H9 (cell line): ENCODE measurements around the gene STMN1. TPM values are rescaled to one million over a fixed set of nuclear protein-coding genes. Genes with fewer than 3 reads are reported as not detected.

Experiments
- DNase-seq: peaks from one replicate; pipeline ENCODE4 v3.0.0-alpha.2; 2017
- H2AFZ ChIP-seq: one replicate; pipeline ENCODE4 v1.6.1; 2013; ENCODE audit warnings: mild to moderate bottlenecking, low read length, control low read depth, moderate library complexity
- H2AK5ac ChIP-seq: 2 replicates; pipeline ENCODE4 v1.6.1; 2013; ENCODE audit warnings: low read length, control low read depth, mixed read lengths; ENCODE audit not compliant: insufficient read length
- H2BK120ac ChIP-seq: one replicate; pipeline ENCODE4 v1.6.1; 2013; ENCODE audit warnings: low read depth, mild to moderate bottlenecking, low read length, control low read depth, inconsistent platforms; ENCODE audit not compliant: poor library complexity, severe bottlenecking
- H2BK12ac ChIP-seq: 2 replicates; pipeline ENCODE4 v1.6.1; 2013; ENCODE audit warnings: low read length, control low read depth, mixed read lengths, low read depth; ENCODE audit not compliant: insufficient read length
- H2BK15ac ChIP-seq: 2 replicates; pipeline ENCODE4 v1.6.1; 2013; ENCODE audit warnings: low read depth, low read length, control low read depth
- H2BK20ac ChIP-seq: one replicate; pipeline ENCODE4 v1.6.1; 2013; ENCODE audit warnings: low read depth, mild to moderate bottlenecking, low read length, control low read depth, inconsistent platforms; ENCODE audit not compliant: poor library complexity, severe bottlenecking
- H2BK5ac ChIP-seq: 2 replicates; pipeline ENCODE4 v1.6.1; 2013; ENCODE audit warnings: low read length, control low read depth, mixed read lengths; ENCODE audit not compliant: insufficient read length
- H3K14ac ChIP-seq: 2 replicates; pipeline ENCODE4 v1.6.1; 2013; ENCODE audit warnings: low read length, control low read depth; ENCODE audit not compliant: insufficient read depth
- H3K18ac ChIP-seq: 2 replicates; pipeline ENCODE4 v1.6.1; 2013; ENCODE audit warnings: low read depth, mild to moderate bottlenecking, mixed read lengths, low read length, control low read depth; ENCODE audit not compliant: insufficient read length
- H3K23ac ChIP-seq: 2 replicates; pipeline ENCODE4 v1.6.1; 2013; ENCODE audit warnings: low read length, control low read depth, mixed read lengths, low read depth; ENCODE audit not compliant: insufficient read length
- H3K23me2 ChIP-seq: 2 replicates; pipeline ENCODE4 v1.6.1; 2013; ENCODE audit warnings: low read depth, mild to moderate bottlenecking, mixed read lengths, low read length, control low read depth; ENCODE audit not compliant: insufficient read length, poor library complexity, severe bottlenecking
- H3K27ac ChIP-seq: 2 replicates; pipeline ENCODE4 v1.5.1; 2013; ENCODE audit warnings: low read length, control low read depth, mixed read lengths, low read depth; ENCODE audit not compliant: insufficient read length
- H3K27me3 ChIP-seq: 2 replicates; pipeline ENCODE4 v1.6.1; 2013; ENCODE audit warnings: low read length, control low read depth, inconsistent platforms; ENCODE audit not compliant: insufficient read depth
- H3K4ac ChIP-seq: 2 replicates; pipeline ENCODE4 v1.6.1; 2013; ENCODE audit warnings: low read depth, mild to moderate bottlenecking, control low read depth, inconsistent platforms, low read length, moderate library complexity
- H3K4me1 ChIP-seq: 2 replicates; pipeline ENCODE4 v1.6.1; 2013; ENCODE audit warnings: low read length, control low read depth, inconsistent platforms; ENCODE audit not compliant: insufficient read depth
- H3K4me2 ChIP-seq: 2 replicates; pipeline ENCODE4 v1.6.1; 2013; ENCODE audit warnings: low read length, control low read depth, mixed read lengths; ENCODE audit not compliant: insufficient read length, insufficient read depth
- H3K56ac ChIP-seq: 2 replicates; pipeline ENCODE4 v1.6.1; 2013; ENCODE audit warnings: low read depth, mild to moderate bottlenecking, mixed read lengths, low read length, control low read depth; ENCODE audit not compliant: insufficient read length
- H3K79me1 ChIP-seq: 2 replicates; pipeline ENCODE4 v1.6.1; 2013; ENCODE audit warnings: low read depth, mild to moderate bottlenecking, moderate library complexity, low read length, control low read depth, inconsistent platforms; ENCODE audit not compliant: insufficient read depth, poor library complexity, severe bottlenecking
- H3K79me2 ChIP-seq: 2 replicates; pipeline ENCODE4 v1.6.1; 2013; ENCODE audit warnings: low read length, control low read depth, inconsistent platforms; ENCODE audit not compliant: insufficient read depth
- H3K9ac ChIP-seq: 2 replicates; pipeline ENCODE4 v1.6.1; 2013; ENCODE audit warnings: low read length, control low read depth, mixed read lengths; ENCODE audit not compliant: insufficient read length; ENCODE audit errors: extremely low read depth
- H3K9me3 ChIP-seq: one replicate; pipeline ENCODE4 v1.6.1; 2013; ENCODE audit warnings: low read depth, low read length, inconsistent platforms; ENCODE audit not compliant: control insufficient read depth
- H3T11ph ChIP-seq: one replicate; pipeline ENCODE4 v1.6.1; 2013; ENCODE audit warnings: mild to moderate bottlenecking, low read length, control low read depth, inconsistent platforms
- H4K20me1 ChIP-seq: one replicate; pipeline ENCODE4 v1.6.1; 2013; ENCODE audit not compliant: control insufficient read depth, insufficient read length, insufficient read depth
- H4K5ac ChIP-seq: 2 replicates; pipeline ENCODE4 v1.6.1; 2013; ENCODE audit warnings: low read depth, mild to moderate bottlenecking, mixed read lengths, low read length, control low read depth; ENCODE audit not compliant: insufficient read length
- H4K8ac ChIP-seq: replicated peaks from 2 replicates; pipeline ENCODE4 v1.6.1; 2013; ENCODE audit warnings: low read length, control low read depth, mixed read lengths, low read depth; ENCODE audit not compliant: insufficient read length
- H4K91ac ChIP-seq: 2 replicates; pipeline ENCODE4 v1.6.1; 2013; ENCODE audit warnings: low read depth, mild to moderate bottlenecking, moderate library complexity, mixed read lengths, low read length, control low read depth; ENCODE audit not compliant: insufficient read length
- H3K27ac Mint-ChIP-seq, 3 experiments: 2 replicates in 2 of 3; 3 replicates in 1 of 3; pipeline ENCODE4 v1.8.0; 2020 to 2021; ENCODE audit warnings: mixed read lengths in 3 of 3, mild to moderate bottlenecking in 1 of 3, moderate library complexity in 1 of 3
- H3K27me3 Mint-ChIP-seq: 2 replicates; pipeline ENCODE4 v1.8.0; 2021; ENCODE audit warnings: low read depth, mild to moderate bottlenecking, moderate library complexity, mixed read lengths
- H3K36me3 Mint-ChIP-seq, 3 experiments: 2 replicates in 2 of 3; 3 replicates in 1 of 3; pipeline ENCODE4 v1.8.0; 2020 to 2021; ENCODE audit warnings: low read depth in 3 of 3, mixed read lengths in 3 of 3; ENCODE audit not compliant: insufficient read depth in 1 of 3
- H3K4me1 Mint-ChIP-seq, 2 experiments: 2 replicates each; pipeline ENCODE4 v1.8.0; 2020; ENCODE audit warnings: mixed read lengths in 2 of 2
- H3K4me3 Mint-ChIP-seq, 2 experiments: 2 replicates in 1 of 2; 3 replicates in 1 of 2; pipeline ENCODE4 v1.8.0; 2020 to 2021; ENCODE audit warnings: mild to moderate bottlenecking in 2 of 2, mixed read lengths in 2 of 2, moderate library complexity in 1 of 2
- H3K9me3 Mint-ChIP-seq, 2 experiments: 2 replicates in 1 of 2; 3 replicates in 1 of 2; pipeline ENCODE4 v1.8.0; 2020; ENCODE audit warnings: mild to moderate bottlenecking in 2 of 2, mixed read lengths in 2 of 2, moderate library complexity in 1 of 2
- WGBS: extraction: QIAGEN DNeasy Blood & Tissue Kit; methylation state at CpG from one replicate; pipeline ENCODE4 v1.1.7; 2013; ENCODE audit warnings: missing lambda C conversion rate, low lambda C conversion rate, mixed read lengths; ENCODE audit not compliant: insufficient read length; ENCODE audit errors: extremely low coverage; 5-methylcytosine and 5-hydroxymethylcytosine counted together
- total RNA-seq: library from RNA; stranded (reverse); gene quantifications from 2 replicates; pipeline ENCODE4 v1.2.1, GENCODE V29; 2021
- TF ChIP-seq, protein P1 (sequence below): fragments of 200-600 bp; sonication (generic); conservative IDR thresholded peaks from 3 replicates; pipeline ENCODE4 v1.8.0; 2021; ENCODE audit warnings: antibody characterized with exemption, mild to moderate bottlenecking

STMN1 gene
- total RNA-seq, 1 experiment from 2014 or later: 500 TPM

DNA sequence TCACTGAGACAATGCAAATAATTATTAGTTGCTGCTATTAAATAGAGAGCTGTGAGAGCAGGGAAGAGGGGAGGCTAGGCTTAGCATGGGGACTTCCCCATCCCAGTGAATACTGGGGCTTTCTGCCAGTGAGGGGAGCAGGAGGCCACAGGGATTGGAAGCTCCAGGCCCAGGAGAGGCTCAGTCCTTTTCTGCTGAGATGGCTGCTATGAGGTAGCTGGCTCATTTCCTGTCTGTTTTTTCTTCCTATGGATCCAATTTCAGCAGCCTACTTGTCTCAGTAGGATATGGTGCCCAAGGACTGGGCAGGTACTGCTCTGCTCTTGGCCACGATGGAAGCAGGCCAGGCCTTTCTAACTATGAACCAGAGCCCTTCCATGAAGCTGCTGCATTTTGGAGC, 10.0 kb downstream of the STMN1 start:
- Histone ChIP-seq H4K91ac (no peak overlapping the region), H3K79me2 (no peaks in the 10 kb centered on the region), H2BK5ac (no peak overlapping the region), H3K18ac (no peak overlapping the region), H2BK20ac (no peak overlapping the region), H2BK120ac (no peak overlapping the region), H3K23ac (no peak overlapping the region), H4K5ac (no peak overlapping the region), H3K9me3 (no peaks in the 10 kb centered on the region), H3K14ac (no peak overlapping the region), H3K4me2 (no peak overlapping the region), H2AFZ (no peak overlapping the region), H2AK5ac (no peak overlapping the region), H2BK12ac (no peak overlapping the region), H3K4ac (no peak overlapping the region), H3T11ph (no peak overlapping the region), H3K79me1 (no peaks in the 10 kb centered on the region), H2BK15ac (no peak overlapping the region), H3K27ac (no peak overlapping the region), H3K4me1 (no peaks in the 10 kb centered on the region; the same call in 1 of the 2 replicates), H4K8ac (no peak overlapping the region), H3K56ac (no peak overlapping the region), H4K20me1 (no peaks in the 10 kb centered on the region), H3K23me2 (no peaks in the 10 kb centered on the region), H3K9ac (no peak overlapping the region), H3K27me3 (no peaks in the 10 kb centered on the region)
- Mint-ChIP-seq H3K27me3 (no peaks in the 10 kb centered on the region), H3K36me3 (peaks cover 25 to 35% (median 29%) of the 10 kb centered on the region in 3 experiments), H3K4me1 (peaks cover 45 to 54% of the 10 kb centered on the region in 2 experiments), H3K4me3 (no peak overlapping the region), H3K27ac (peak overlapping the region in 2 of 3 experiments; percentile 25 to 80; a peak in 2 of 7 replicates), H3K9me3 (no peaks in the 10 kb centered on the region)
- TF ChIP-seq, protein P1, sequence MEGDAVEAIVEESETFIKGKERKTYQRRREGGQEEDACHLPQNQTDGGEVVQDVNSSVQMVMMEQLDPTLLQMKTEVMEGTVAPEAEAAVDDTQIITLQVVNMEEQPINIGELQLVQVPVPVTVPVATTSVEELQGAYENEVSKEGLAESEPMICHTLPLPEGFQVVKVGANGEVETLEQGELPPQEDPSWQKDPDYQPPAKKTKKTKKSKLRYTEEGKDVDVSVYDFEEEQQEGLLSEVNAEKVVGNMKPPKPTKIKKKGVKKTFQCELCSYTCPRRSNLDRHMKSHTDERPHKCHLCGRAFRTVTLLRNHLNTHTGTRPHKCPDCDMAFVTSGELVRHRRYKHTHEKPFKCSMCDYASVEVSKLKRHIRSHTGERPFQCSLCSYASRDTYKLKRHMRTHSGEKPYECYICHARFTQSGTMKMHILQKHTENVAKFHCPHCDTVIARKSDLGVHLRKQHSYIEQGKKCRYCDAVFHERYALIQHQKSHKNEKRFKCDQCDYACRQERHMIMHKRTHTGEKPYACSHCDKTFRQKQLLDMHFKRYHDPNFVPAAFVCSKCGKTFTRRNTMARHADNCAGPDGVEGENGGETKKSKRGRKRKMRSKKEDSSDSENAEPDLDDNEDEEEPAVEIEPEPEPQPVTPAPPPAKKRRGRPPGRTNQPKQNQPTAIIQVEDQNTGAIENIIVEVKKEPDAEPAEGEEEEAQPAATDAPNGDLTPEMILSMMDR: no peak
- no peak for DNase-seq
- WGBS: no CpG with 5 or more reads among the region's 1 CpG
